LNCAP (cell line): ENCODE data around the gene MYRIP.

Source experiments
- CTCF ChIP-seq: fragments of 450-650 bp; IDR thresholded peaks from 2 replicates; pipeline ENCODE4 v1.5.1; 2017; ENCODE audit warnings: mild to moderate bottlenecking

The MYRIP gene

GRCh38 chr3:39896184-39896583, 86.8 kb downstream of the MYRIP start:
- TF ChIP-seq CTCF: no peak

- TF ChIP-seq CTCF: no peak
Measured at GRCh38 chr3:39900462-39901002, 91.1 kb downstream of the MYRIP start.

- TF ChIP-seq CTCF: no peak
Measured at GRCh38 chr3:39903253-39903652, 93.8 kb downstream of the MYRIP start.

GRCh38 chr3:39905788-39906187, 96.4 kb downstream of the MYRIP start:
- no peak for TF ChIP-seq CTCF

- TF ChIP-seq CTCF: no peak
Measured at GRCh38 chr3:39907981-39908380, 98.6 kb downstream of the MYRIP start.

- no peak for TF ChIP-seq CTCF
Measured at GRCh38 chr3:39910135-39910534, 100.7 kb downstream of the MYRIP start.

GRCh38 chr3:39910826-39911464, 101.5 kb downstream of the MYRIP start:
- TF ChIP-seq CTCF: no peak
